Dermis microvascular lymphatic vessel endothelial cell (primary cell): ENCODE results near the gene PARVA. TPM values are rescaled to one million over a fixed set of nuclear protein-coding genes. Genes with fewer than 3 reads are reported as not detected.
A peak's percentile ranks its signal among the peaks of the same experiment; 100 is the strongest.

Experiments
- DNase-seq, 2 donors: peaks; one replicate each; pipeline versions ENCODE4 v3.0.0 to v3.0.0-alpha.2; 2010; ENCODE audit warnings: low read depth in 2 of 2
- total RNA-seq: library from RNA; depleted of rRNA; stranded (reverse); fragments of >200 nt; gene quantifications from 2 replicates; pipeline ENCODE4 v1.2.1, GENCODE V29; 2014

PARVA gene
- total RNA-seq, 1 donor from 2014 or later: 17.6 TPM

GRCh38 chr11:12376259-12377081 lies 901 bp upstream of the PARVA start:
- DNase-seq: no peak

- DNase-seq: peak; percentile 7 to 60
These were observed 638 bp downstream of the PARVA start for GRCh38 chr11:12377824-12378593.

- DNase-seq: no peak
These were observed 3.4 kb downstream of the PARVA start for GRCh38 chr11:12380565-12381325.

- no peak for DNase-seq
These were observed 4.5 kb downstream of the PARVA start for GRCh38 chr11:12381875-12382274.

- no peak for DNase-seq
These were observed 5.1 kb downstream of the PARVA start for GRCh38 chr11:12382451-12382850.

GRCh38 chr11:12386309-12386708 lies 8.9 kb downstream of the PARVA start:
- no peak for DNase-seq

GRCh38 chr11:12386745-12387144 lies 9.4 kb downstream of the PARVA start:
- DNase-seq: no peak

- no peak for DNase-seq
These were observed 10.8 kb downstream of the PARVA start for GRCh38 chr11:12388173-12388572.

GRCh38 chr11:12388939-12389670 lies 11.7 kb downstream of the PARVA start:
- no peak for DNase-seq

- DNase-seq: no peak
These were observed 12.6 kb downstream of the PARVA start for GRCh38 chr11:12389676-12390657.

GRCh38 chr11:12390687-12391110 lies 13.3 kb downstream of the PARVA start:
- DNase-seq: no peak

- no peak for DNase-seq
These were observed 15.3 kb downstream of the PARVA start for GRCh38 chr11:12392672-12393071.

- DNase-seq: no peak
These were observed 16.3 kb downstream of the PARVA start for GRCh38 chr11:12393691-12394090.

GRCh38 chr11:12394601-12395000 lies 17.2 kb downstream of the PARVA start:
- no peak for DNase-seq

GRCh38 chr11:12395333-12395732 lies 18.0 kb downstream of the PARVA start:
- DNase-seq: no peak

- DNase-seq: peak in 1 of 2 donors; percentile 8
These were observed 20.6 kb downstream of the PARVA start for GRCh38 chr11:12397931-12398334.

- no peak for DNase-seq
These were observed 22.0 kb downstream of the PARVA start for GRCh38 chr11:12399355-12399754.

GRCh38 chr11:12402025-12402424 lies 24.7 kb downstream of the PARVA start:
- no peak for DNase-seq

GRCh38 chr11:12402691-12403120 lies 25.3 kb downstream of the PARVA start:
- no peak for DNase-seq
